M059J (cell line): ENCODE measurements around the gene RCAN2. TPM values are rescaled to one million over a fixed set of nuclear protein-coding genes. Genes with fewer than 3 reads are reported as not detected.

Source experiments
- DNase-seq: peaks from one replicate; pipeline ENCODE4 v3.0.0-alpha.2; 2012; ENCODE audit warnings: low read depth
- total RNA-seq: library from RNA; depleted of rRNA; stranded (reverse); fragments of >200 nt; shearing (Covaris generic); gene quantifications from 2 replicates; pipeline ENCODE4 v1.2.3, GENCODE V29; 2014; rRNA removed

Gene RCAN2
- 2.3 and 2.7 TPM in 2 replicates for total RNA-seq

DNA sequence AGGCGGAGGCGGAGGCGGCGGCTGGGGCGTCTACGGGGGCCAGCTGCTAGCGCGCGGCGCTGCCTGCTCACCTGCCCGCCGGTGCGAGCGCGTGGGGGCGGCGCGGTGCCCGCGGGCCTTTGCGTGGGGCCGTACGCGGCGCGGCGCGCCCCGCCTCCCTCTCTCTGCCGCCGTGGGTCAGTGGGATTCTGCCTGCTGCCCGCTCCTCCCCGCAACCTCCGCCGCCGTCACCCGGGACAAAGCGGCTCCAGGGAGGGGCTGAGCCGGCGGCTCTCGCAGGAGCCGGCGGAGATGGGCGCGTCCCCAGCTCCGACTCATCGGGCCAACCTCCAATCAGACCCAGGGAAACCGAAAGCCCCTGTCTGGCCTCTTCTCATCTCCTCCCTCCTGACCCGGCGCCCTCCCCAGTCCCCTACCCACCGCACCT is at the start of gene RCAN2:
TSS of gene RCAN2 (minus strand) at position 249 of the 427 bp plus-strand sequence.
- peak; percentile 57 for DNase-seq

DNA sequence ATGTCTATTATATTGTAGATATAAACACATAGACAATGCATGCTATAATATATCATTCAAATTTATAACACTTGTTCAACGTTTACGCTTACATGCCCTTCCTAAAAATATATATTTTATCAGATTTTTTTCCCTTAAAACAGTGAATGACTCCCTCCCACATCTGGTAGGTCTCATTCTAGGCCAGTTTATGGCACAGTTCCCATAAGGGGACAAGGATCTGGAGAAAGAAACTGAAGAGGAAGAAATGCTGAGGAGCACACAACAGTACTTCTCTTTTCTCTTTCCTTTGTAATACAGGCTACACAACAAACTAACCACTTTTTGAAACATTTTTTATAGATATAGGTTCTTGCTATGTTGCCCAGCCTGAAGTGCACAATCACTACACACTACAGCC is 48.6 kb upstream of the RCAN2 start:
- no peak for DNase-seq

GRCh38 chr6:46538800-46539480 is 47.7 kb upstream of the RCAN2 start:
- DNase-seq: peak; percentile 42

GRCh38 chr6:46530896-46531295 is 39.6 kb upstream of the RCAN2 start:
- DNase-seq: peak; percentile 9

DNA sequence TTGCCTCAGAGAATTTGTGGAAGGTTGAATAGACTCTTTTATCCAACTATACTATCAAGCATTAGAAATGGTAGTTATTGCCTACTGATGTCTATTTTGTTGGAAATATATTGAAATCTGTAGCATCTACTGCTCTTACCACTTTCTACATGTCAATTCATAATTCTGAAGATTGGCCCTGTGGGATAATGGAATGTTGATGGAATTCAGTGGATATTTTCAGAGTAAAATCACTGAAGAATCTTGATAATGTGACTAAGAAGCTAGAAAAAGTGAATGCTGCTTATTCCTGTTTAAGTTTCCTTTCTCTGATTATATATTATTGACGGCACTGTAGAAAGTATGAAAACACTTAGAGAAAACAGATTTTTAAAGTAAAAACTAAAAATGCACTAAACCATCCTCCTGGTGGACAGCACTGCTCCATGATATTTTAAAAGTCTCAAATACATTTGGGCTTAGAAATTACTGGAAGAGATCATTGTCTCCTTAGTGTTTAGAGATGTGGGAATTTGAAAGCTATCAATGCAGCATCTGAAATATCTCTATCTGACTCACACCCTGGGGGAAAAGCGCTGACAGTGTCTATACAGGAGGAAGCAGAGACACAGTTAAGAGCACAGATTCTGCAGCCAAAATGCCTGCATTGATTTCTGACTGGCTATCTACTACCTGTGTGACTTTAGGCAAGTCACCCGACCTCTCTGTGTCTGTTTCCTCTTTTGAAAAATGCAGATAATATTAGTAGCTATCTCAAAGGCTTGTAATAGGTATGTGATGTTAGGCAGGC is 37.9 kb upstream of the RCAN2 start:
- DNase-seq: no peak

DNA sequence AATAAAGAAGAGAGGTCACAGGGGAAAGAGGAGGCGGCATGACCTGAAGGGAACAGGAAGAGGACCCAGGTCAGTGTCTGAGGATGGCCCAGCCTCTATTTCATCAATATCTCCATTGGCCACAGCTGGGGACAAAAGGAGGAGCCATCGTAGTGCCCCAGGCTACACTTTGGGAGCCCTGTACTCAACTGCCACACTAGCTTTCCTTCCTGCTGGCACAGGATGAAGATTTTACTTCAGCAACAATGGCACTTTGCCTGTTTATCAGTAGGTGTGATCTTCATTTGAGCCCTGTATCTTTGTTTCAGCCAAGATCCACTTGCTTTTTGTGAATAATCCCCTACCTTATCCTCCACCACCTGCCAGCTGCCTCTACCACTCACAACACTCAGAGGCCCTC is 35.4 kb upstream of the RCAN2 start:
- no peak for DNase-seq

GRCh38 chr6:46525583-46525982 is 34.3 kb upstream of the RCAN2 start:
- DNase-seq: no peak

- no peak for DNase-seq
These were observed 30.3 kb upstream of the RCAN2 start for GRCh38 chr6:46521464-46521971.

GRCh38 chr6:46517202-46517601 is 26.0 kb upstream of the RCAN2 start:
- no peak for DNase-seq

GRCh38 chr6:46513533-46513932 is 22.3 kb upstream of the RCAN2 start:
- no peak for DNase-seq

DNA sequence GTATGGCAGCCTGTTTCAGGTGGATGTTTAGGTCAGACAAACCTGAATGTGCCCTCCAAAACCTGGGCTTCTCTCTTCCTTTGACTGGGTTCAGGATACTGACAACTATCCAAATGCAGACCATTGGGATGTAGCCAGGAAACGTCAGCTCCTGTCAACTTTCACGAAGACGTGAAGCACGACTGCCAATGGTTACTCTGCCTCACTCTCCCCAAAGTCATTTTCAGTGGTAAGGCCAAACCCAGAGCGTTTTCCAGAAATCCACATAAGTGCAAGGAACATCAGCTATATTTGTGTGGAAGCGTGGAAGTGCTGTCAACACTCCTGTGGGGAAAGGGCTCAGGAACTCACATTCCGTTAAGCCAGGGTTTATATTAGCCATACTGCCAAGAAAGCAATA is 20.1 kb upstream of the RCAN2 start:
- DNase-seq: no peak

DNA sequence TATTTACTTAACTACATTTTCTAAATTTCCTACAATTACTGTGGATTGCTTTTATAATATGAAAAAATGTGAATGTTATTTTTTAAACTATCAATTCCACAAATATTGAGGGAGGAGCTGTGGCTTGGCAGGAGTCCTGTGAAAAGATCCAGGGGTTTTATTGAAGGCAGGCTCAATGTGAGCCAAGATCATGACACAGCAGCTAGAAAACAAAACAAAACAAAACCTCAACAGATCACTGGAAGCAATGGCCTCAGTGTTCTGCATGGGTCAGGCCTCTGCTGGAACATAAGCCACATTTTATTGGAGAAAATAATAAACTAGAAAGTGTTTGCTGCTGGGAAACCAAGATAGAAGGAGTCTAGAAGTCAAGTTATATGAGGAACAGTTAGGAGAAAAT is 19.4 kb upstream of the RCAN2 start:
- DNase-seq: peak; percentile 60

DNA sequence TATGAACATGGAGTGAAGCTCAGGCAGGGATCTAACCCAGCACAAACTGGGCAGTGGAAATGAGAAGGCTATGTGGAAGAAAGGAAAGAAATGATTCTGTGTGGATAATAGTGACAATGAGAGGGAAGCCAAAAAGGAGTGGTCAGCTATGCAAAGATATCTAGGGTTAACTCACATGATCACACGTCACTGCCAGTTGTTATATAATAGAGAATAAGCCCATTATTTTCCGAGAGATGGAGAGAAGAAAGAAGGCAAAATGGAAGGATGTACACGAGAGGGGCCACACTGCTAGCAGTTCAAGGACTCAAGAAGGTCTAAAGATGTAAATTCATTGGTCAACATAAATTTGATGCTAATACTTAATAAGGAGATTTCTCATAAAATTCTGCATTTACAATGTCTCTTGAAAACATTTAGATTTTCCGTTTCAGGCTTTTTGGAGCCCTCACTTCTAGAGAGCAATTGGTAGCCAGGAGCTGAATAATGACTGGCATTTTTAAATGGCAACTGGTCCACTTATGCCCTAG is 18.8 kb upstream of the RCAN2 start:
- DNase-seq: no peak

DNA sequence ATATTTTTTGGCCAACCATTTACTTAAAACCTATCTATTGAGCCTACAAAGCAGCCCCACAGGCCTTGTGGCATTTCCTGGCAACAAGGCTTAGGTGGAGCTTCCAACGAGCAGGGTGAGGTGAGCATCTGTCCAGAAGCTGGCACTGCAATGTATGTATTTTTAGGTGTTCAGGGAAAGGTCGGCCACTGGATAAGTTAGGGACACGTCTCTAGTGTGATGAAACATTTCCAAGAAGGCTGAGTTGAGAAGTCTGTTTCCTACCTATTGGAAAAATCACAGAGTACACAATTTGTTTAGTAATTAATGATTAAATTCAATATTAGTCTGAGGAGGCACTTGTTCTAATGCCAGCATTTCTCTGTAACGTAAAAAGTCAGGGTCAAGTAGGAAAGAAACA is 17.8 kb upstream of the RCAN2 start:
- DNase-seq: no peak

DNA sequence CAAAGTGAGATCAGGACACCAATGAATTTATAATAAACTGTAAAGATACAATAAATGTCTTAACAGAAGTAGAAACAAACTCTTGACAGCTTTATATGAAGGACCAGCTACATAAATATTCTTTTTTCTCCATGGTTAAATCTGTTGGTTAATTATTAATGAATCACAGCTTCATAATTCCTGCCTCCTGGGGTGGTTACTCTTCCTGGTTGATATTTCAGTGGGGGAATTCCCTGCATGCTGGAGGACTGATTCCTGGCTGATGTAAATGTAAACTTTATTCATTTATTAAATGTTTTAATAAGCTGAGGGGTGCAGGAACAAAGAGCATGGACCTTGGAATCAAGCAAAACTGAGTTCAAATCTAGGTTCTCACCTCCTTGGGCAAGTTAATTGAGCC is 16.2 kb upstream of the RCAN2 start:
- DNase-seq: no peak

- DNase-seq: no peak
These were observed 14.7 kb upstream of the RCAN2 start for GRCh38 chr6:46505693-46506512.

DNA sequence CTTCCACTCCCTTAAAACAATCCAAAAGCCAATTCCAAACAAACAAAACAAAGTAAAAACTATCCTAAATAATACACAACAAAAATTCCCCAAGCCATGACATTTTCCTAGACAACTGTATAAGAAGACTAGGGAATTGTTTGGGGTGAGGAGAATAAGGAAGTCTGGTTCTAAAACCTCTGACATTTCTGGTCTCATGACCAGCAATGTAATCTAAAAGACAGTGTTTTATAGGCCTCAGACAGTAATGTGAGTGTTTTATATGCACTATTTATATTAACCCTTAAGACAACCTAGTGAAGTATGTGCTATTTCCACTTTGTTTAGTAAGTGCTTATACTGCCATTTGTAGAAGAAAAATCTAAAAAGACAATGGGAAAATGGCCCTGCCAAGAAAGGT is 13.0 kb upstream of the RCAN2 start:
- DNase-seq: no peak

GRCh38 chr6:46502486-46503119 is 11.4 kb upstream of the RCAN2 start:
- DNase-seq: no peak

DNA sequence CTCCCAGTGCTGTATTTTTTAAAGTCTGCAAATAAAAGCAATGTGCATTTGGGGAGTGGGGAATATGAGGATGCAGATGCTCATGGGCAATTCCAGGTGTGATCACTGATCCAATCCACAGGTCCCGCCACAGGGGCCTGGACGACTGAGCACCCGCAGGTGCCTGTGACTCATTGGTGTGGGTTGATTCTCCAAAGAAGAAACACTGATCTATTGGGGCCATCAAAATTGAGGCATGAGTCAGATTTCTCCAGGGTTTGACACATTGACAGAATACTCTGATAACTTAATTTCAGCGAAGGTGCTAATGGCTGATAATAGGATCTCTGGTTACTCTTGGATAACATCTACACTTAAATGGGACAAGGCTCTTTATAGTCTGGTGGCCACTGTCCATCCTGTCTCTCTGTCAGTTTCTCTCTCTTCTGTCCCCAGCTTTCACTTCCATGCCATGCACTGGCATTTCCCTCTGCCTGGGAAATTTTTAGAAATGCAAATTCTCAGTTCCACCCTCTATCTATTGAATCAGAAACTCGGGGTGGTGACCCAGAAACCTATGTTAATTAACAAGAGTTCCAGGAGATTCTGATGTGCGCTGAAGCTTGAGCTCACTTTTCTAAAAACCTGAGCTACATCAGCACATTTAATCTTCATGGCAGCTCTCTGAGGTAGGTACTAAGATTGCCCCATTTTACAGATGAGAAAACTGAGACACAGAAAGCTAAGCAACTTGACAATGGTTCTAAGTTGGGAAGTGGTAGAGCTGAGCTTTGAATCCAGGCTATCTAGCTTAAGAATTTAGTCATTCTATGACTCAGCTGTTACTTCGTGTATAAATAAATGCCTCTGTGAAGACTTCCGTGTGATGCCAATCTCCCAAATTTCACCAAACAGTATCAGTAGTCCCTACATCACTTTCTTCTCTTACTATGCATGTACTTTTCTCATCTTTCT is 10.2 kb upstream of the RCAN2 start:
- peak; percentile 49 for DNase-seq

DNA sequence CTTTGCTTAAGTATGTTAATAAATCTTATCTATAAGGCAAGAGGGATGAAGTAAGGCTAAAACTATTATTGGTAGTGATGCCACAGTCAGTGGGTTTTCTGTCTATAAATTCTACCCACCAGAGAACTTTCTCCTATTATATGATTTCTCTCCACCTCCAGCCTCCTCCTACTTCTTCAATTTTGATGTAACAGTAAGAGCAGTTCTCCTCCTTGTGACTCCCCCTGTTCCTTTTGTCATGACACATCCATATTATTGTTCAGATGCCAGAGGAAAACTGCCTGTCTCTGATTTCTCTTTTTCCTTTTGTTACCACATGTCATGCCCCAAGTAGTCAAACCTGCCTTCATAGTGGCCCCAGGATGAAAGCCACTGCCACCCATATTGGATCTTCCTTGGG is 9.1 kb upstream of the RCAN2 start:
- DNase-seq: no peak
